OCI-LY3 (cell line): ENCODE measurements around the gene CCDC85B.

Source experiments
- CTCF ChIP-seq: fragments of 200-600, 300-600 bp; sonication (generic); IDR thresholded peaks from 2 replicates; pipeline ENCODE4 v1.5.1; 2014; ENCODE audit warnings: antibody characterized with exemption, low read length, low read depth
- EZH2phosphoT487 ChIP-seq: fragments of 200-600 bp; shearing (Covaris generic); IDR thresholded peaks from 2 replicates; pipeline ENCODE4 v1.6.1; 2018; ENCODE audit warnings: antibody characterized with exemption, mixed run types, low read depth

DNA sequence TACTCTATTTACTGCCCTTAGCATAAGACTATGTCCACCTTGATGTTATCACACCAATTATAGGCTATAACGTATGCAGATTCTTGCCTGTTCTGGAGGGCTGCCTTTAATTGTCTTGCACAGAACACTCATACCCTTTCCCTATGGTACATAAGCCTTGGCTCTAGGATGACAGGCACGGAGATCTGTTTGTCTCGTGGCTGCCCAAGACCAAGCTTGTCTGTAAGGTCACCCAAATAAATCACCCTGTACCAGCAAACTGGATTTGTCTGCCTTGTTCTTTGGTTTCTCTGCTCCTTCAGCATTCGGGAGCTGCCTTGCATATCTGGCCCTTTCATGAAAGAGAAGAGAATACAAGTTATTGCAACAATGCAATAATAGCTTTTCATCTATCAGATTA lies 47.3 kb downstream of the CCDC85B start:
- TF ChIP-seq CTCF (no peak), EZH2phosphoT487 (no peak)
